Psoas muscle (tissue), 8 donors: ENCODE data around the gene ZNF667. TPM values are rescaled to one million over a fixed set of nuclear protein-coding genes. Genes with fewer than 3 reads are reported as not detected.
A peak's percentile ranks its signal among the peaks of the same experiment; 100 is the strongest.

ENCODE experiments used
- ATAC-seq, 4 donors: fragments of 200-7000 bp; cut with Tn5 transposase; one replicate each; pipeline ENCODE4 v1.9.1; 2020; ENCODE audit warnings: moderate library complexity in 3 of 4, mild to moderate bottlenecking in 2 of 4
- DNase-seq, 2 donors: peaks; one replicate each; pipeline ENCODE4 v3.0.0-alpha.2; 2020
- H3K27ac ChIP-seq: fragments of 200-600 bp; one replicate; pipeline ENCODE4 v1.8.0; 2022
- H3K27me3 ChIP-seq, 3 donors: fragments of 200-600 bp in 1 of 3; one replicate each; pipeline versions ENCODE4 v1.6.1 to v1.8.0; 2013 to 2022; ENCODE audit warnings: low read length in 2 of 3, mild to moderate bottlenecking in 2 of 3, moderate library complexity in 1 of 3; ENCODE audit not compliant: insufficient read depth in 3 of 3
- H3K36me3 ChIP-seq, 2 donors: fragments of 200-600 bp in 1 of 2; one replicate each; pipeline versions ENCODE4 v1.6.1 to v1.8.0; 2013 to 2022; ENCODE audit warnings: low read depth in 1 of 2, mild to moderate bottlenecking in 1 of 2, moderate library complexity in 1 of 2; ENCODE audit not compliant: insufficient read depth in 1 of 2
- H3K4me1 ChIP-seq: fragments of 200-600 bp; one replicate; pipeline ENCODE4 v1.8.0; 2022
- H3K4me3 ChIP-seq: fragments of 200-600 bp; one replicate; pipeline ENCODE4 v1.8.0; 2022; ENCODE audit warnings: mild to moderate bottlenecking
- H3K9me3 ChIP-seq: fragments of 200-600 bp; one replicate; pipeline ENCODE4 v1.8.0; 2022
- WGBS, 3 donors: extraction: QIAGEN DNeasy Blood & Tissue Kit; methylation state at CpG; one replicate each; pipeline versions ENCODE4 v1.1.6 to v1.1.7; 2013; 5-methylcytosine and 5-hydroxymethylcytosine counted together
- intact Hi-C, 2 donors: fragments of 100-400 bp; cut with DNase I; formaldehyde crosslinking; loops; one replicate each; pipeline versions ENCODE4 v1.11.0 to v1.14.2; 2022
- polyA plus RNA-seq, 3 donors: library from polyadenylated mRNA; stranded (reverse); fragments of 200-250 nt; gene quantifications; one replicate each; pipeline ENCODE4 v1.2.3, GENCODE V29; 2013
- total RNA-seq, 4 donors: library from RNA; stranded (reverse); fragmentation: NEBNext Ultra II Directional in 2 of 4; extraction: Animal tissue kit (Norgen Biotek cat#: 25700) in 2 of 4; gene quantifications; one replicate each; pipeline versions ENCODE4 v1.2.1 to v1.2.4, GENCODE V29; 2021 to 2023
- TF ChIP-seq, protein P1 (sequence below): fragments of 200-600 bp; IDR thresholded peaks from one replicate; pipeline ENCODE4 v1.8.0; 2022; ENCODE audit warnings: antibody characterized with exemption
- donor health status: healthy with polysubstance abuse.
- donor health status: DM: no; HTN: no; CAD: no; lungs with moderate emphysema.
- donor health status: Bipolar disorder and iron deficiency.
- donor health status: healthy.
- donor health status: DM: yes; HTN: yes; CAD: no.
- donor health status: DM: no; HTN: no; CAD: no.
- donor health status: DM: no; HTN: no; CAD: no.
- donor health status: DM: yes; HTN: yes; CAD: no.

ZNF667 gene
- total and polyA plus RNA-seq, 7 donors = 0.90 to 5.1 (median 1.7) TPM

GRCh38 chr19:56504581-56504980, 27.4 kb upstream of the ZNF667 start:
- 92 to 94% (median 92%) methylated on average over 2 of the region's 2 CpGs for WGBS, 3 donors
- Histone ChIP-seq H3K9me3 (peaks cover 48% of the 10 kb centered on the region), H3K4me3 (no peak overlapping the region), H3K4me1 (peaks cover 12% of the 10 kb centered on the region), H3K27ac (no peak overlapping the region), H3K36me3 (no peaks in the 10 kb centered on the region), H3K27me3 (no peaks in the 10 kb centered on the region)
- DNase-seq = no peak
- ATAC-seq = no peak
- intact Hi-C loops = loop anchor here (10.0 kb wide), 1 partner anchor 100 kb away; the partner anchor contains the start of gene ZNF583 (in 2 of the 2)
- TF ChIP-seq, protein P1, sequence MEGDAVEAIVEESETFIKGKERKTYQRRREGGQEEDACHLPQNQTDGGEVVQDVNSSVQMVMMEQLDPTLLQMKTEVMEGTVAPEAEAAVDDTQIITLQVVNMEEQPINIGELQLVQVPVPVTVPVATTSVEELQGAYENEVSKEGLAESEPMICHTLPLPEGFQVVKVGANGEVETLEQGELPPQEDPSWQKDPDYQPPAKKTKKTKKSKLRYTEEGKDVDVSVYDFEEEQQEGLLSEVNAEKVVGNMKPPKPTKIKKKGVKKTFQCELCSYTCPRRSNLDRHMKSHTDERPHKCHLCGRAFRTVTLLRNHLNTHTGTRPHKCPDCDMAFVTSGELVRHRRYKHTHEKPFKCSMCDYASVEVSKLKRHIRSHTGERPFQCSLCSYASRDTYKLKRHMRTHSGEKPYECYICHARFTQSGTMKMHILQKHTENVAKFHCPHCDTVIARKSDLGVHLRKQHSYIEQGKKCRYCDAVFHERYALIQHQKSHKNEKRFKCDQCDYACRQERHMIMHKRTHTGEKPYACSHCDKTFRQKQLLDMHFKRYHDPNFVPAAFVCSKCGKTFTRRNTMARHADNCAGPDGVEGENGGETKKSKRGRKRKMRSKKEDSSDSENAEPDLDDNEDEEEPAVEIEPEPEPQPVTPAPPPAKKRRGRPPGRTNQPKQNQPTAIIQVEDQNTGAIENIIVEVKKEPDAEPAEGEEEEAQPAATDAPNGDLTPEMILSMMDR = no peak

GRCh38 chr19:56491399-56491798, 14.3 kb upstream of the ZNF667 start:
- intact Hi-C loops = no loop called here
- Histone ChIP-seq H3K4me1 (no peaks in the 10 kb centered on the region), H3K36me3 (peaks cover 0 to 17% of the 10 kb centered on the region in 2 donors), H3K9me3 (peaks cover 60% of the 10 kb centered on the region), H3K27ac (no peak overlapping the region), H3K4me3 (no peak overlapping the region), H3K27me3 (no peaks in the 10 kb centered on the region)
- WGBS, 3 donors = 78 to 82% (median 81%) methylated on average over 3 of the region's 3 CpGs
- ATAC-seq (no peak), DNase-seq (no peak)
- TF ChIP-seq, protein P1 = no peak

- Histone ChIP-seq H3K4me1 (no peaks in the 10 kb centered on the region), H3K9me3 (peaks cover 26% of the 10 kb centered on the region), H3K36me3 (no peaks in the 10 kb centered on the region), H3K27me3 (no peaks in the 10 kb centered on the region), H3K4me3 (peak overlapping the region; percentile 87), H3K27ac (peak overlapping the region; percentile 83)
- DNase-seq = peak; percentile 93 to 94
- 0 to 1% (median 0%) methylated on average over 73 to 80 of the region's 80 CpGs for WGBS, 3 donors
- intact Hi-C loops = loop anchor here in 1 of 2 donors (5.0 kb wide), 2 partner anchors 35 to 75 kb away; partner anchors contain the start of gene ZNF583
- TF ChIP-seq, protein P1 = no peak
- ATAC-seq = peak; percentile 96 to 97 (median 97)
Measured at GRCh38 chr19:56477429-56478338, 539 bp upstream of the ZNF667 start.

DNA sequence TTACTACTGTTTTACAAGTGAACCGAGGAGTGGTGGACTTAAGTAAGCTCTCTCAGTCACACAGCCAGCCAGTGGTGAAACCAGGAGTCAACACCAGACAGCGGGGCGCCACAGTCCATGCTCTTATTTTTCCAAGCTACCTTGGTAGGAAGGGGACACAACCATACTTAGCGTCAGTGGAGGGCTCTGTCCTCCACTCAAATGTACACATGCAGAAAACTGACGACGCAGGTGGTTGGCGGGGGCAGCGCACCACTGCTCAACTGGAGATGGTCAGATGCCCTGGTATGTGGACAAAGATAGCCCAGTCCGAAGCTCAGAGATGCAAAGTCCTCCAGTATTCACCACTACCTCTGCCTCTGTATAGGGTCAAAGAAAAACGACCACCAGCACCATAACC, 1.1 kb downstream of the ZNF667 start:
- Histone ChIP-seq H3K4me1 (no peaks in the 10 kb centered on the region), H3K27ac (no peak overlapping the region), H3K27me3 (no peaks in the 10 kb centered on the region), H3K36me3 (peaks cover 2 to 14% of the 10 kb centered on the region in 2 donors), H3K4me3 (peak overlapping the region; percentile 87), H3K9me3 (peaks cover 39% of the 10 kb centered on the region)
- ATAC-seq (no peak), DNase-seq (no peak)
- WGBS, 3 donors = 77 to 81% (median 80%) methylated on average over 10 of the region's 10 CpGs
- TF ChIP-seq, protein P1 = no peak
- intact Hi-C loops = loop anchor here in 1 of 2 donors (5.0 kb wide), 2 partner anchors 36 to 74 kb away; partner anchors contain the start of gene ZNF583
